HTR-8/SVneo (cell line): ENCODE results near the gene TSPEAR.
"Not testable (repeated sequence)": the region's sequence is repeated elsewhere in the genome, so short reads cannot be mapped to it uniquely, and the experiment has no call there.

Experiments used
- DNase-seq: peaks from one replicate; pipeline ENCODE4 v3.0.0; 2011; ENCODE audit warnings: low spot score, mixed read lengths; ENCODE audit not compliant: insufficient read length
- FAIRE-seq: peaks from 2 replicates; lab custom pipeline; 2011; peaks lifted over from hg19 to GRCh38; lab: Jason Lieb, UNC

Gene TSPEAR

DNA sequence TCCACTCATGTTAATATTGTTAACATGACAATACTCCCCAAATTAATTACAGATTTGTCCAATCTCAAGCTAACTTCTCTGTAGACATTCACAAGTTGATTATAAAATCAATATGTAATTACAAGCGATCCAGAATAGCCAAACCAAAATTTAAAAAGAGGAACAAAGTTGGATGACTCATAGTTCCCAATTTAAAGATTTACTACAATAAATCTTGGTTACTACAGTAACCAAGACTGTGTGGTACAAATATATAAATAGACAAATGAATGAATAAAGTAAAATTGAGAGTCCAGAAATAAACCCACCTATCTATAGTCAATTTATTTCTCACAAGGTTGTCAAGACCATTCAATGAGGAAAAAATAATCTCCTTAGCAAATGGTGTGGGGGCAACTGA is 145.0 kb downstream of the TSPEAR start:
- no peak for DNase-seq

DNA sequence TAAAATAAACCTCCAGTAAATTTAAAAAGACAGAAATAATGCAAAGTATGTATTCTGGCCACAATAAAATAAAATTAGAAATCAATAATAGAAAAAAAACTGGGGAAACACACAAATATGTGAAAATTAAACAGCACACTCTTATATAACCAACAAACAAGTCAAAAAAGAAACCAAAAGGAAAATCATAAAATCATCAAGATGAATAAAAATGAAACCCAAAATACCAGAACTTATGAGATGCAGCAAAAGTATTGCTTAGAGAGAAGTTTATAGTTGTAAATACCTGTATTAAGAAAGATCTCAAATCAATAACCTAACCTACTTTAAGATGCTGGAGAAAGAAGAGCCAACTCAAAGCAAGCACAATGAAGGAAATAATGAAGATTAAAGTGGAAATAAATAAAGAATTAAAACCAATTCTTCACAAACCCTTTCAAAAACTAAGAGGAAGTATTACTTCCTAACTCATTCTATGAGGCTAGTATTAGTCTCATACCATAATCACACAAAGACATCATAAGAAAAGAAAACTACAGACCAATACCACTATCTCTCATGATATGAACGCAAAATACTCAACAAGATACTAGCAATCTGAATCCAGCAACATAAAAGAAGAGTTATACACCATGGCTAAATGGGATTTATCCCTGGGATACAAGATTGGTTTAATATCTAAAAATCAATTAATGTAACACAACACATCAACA is 146.3 kb downstream of the TSPEAR start:
- no peak for DNase-seq
- FAIRE-seq: no peak

More for the DNA sequence above, 145.0 kb downstream of the TSPEAR start:
- no peak for FAIRE-seq

DNA sequence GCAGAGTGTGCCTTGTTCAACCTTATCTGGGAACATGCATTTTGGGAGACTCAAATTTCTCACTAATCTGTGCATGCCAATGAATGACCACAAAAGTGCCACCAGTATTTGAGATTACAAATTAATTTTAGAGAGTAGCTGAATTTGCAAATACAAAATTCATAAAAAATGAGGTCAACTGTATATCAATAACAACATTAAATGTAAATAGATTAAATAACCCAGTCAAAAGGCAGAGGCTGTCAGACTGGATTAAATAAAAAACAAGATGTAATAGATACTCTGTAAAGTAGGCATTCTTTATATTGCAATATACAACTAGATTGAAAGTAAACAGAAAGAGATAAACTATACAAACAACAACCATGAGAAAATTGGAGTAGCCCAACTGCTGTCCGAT is 147.3 kb downstream of the TSPEAR start:
- DNase-seq (no peak), FAIRE-seq (no peak)

DNA sequence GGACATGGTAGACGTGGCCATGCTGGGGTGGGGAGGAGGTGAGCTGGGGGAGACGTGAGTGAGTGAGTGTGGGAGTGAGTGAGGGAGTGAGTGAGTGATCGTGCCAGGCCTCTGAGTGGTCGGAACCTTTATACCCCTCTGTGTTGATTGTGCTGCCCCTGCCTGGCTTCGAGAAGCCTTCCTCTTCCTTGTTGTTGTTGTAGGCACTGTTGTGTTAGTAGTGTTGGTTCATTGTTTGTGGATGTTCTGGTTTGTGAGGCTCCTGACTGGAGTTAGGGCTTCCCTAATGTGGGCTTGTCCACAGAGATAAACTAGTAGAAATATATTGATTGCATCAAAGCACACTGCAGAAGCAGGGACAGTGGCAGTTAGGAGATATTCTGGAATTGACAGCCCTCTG is 152.7 kb downstream of the TSPEAR start, which contains the start of gene KRTAP10-3:
Gene KRTAP10-3, minus strand, starts transcription at position 101 of the 400 bp plus-strand sequence. Its CDS starts 80 bp downstream, at position 21.
- FAIRE-seq (no peak), DNase-seq (no peak)

DNA sequence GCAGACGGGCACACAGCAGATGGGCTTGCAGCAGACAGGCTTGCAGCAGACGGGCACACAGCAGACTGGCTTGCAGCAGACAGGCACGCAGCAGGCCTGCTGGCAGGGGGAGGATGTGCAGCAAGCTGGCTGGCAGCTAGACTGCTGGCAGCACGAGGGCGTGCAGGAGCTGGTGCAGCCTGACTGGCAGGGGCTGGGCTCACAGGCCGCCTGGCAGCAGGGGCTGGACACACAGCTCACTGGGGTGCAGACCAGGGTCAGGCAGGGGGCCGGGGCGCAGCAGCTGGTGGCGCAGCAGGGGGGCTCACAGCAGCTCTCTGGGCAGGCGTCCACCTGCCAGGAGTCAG is 153.1 kb downstream of the TSPEAR start:
- FAIRE-seq, DNase-seq: not testable (repeated sequence)

DNA sequence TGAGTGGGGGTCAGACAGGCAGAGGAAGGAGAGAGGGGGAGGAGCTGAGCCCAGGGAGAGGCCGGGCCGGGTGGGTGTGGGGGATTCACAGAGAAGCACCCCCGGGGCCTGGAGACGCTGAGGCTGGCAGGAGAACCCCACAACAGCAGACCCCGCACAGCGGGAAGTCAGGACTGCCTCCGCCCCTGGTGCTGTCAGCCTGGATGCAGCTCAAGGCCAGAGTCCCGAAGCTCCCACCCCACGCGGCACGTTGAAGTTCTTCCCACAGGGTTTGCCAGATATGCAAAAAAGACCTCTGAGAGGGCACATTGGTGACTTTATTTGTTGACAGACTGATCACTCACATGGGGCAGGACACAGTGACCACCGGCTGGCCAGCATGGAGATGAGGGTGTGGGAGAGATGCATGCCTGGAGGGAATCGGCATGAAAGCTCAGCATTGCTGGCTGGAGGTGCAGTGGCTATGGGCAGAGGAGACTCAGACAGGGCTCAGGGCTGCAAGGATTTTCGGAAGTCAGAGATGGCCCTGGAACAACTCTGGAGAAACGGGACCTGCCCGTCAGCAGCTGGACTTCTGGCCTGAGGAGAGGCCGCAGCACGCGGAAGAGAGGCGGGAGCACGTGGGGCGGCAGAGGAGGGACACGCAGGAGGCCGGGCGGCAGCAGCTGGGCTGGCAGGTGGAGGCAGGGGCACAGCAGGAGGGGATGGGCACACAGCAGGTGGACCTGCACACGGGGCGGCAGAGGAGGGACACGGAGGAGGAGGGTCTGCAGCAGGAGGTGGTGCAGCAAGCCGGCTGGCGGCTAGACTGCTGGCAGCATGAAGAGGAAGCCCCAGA is 153.7 kb downstream of the TSPEAR start:
- DNase-seq (no peak), FAIRE-seq (no peak)

DNA sequence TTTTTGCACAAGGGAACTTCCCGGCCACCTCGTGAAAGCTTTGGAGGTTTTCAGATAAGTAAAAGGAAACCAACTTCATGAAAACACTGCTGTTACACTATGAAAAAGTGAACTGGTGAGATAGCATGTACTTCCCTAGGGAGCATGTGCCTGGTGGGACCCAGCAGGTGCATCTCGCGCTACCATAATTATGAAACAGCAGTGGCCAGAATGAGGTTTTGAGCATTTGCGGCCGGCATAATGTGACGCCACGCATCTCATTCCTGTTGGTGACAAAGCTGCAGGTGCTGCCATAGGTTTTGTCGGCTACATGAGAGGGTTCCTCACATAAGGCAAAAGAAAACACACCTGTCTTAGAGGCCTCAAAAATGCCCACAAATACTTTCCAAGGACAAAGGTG is 154.5 kb downstream of the TSPEAR start:
- FAIRE-seq: no peak
- DNase-seq: no peak

DNA sequence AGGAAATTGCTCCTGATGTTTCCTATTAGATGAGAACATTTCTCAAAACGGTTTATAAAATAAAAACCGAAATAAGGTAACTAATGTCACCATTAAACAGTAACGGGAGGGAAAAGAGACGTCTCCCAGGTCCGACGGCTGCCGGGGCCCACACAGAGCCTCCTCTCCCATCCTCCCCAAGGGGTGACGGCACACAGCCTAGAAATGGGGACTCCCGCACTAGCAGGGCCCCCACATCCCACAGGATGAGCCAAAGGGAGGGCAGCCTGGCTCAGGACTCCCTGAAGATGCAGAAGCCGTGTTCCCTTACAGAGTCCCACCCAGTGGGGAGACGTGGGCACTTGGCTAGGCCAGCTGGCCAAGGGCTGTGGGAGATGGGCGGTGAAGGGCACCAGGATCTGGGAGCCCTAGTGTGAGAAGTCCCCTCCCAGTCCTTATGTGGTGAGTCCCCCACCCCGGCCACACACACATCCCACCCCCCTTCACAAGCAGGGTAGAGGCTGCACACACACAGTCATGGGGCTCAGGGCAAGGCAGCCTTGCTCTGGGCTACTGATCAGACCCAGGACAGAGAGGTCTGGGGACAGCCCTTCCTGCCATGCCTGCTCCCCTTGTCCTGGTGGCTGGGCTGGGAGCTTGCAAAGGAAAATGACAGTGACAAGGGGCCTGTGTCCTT is 156.0 kb downstream of the TSPEAR start:
- FAIRE-seq: no peak
- DNase-seq: no peak

DNA sequence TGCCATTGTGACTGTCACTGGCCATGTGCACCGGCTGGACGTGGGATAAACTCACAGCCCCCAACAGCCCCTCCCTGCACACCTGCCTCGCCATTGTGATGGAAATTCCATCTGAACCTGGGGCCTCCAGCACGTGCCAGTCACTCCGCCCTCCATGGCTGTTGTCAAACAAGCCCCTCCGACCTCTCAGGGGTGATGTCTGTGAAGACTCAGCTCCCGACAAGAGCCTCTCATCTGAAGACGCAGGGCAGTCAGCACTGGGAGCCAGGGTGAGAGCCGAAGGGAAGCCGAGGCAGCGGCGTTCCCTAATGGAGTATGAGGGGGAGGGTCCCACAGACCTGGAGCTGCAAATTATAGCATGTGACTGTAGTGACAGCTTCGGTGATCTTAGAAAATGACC is 158.7 kb downstream of the TSPEAR start:
- DNase-seq: no peak
- FAIRE-seq: no peak

DNA sequence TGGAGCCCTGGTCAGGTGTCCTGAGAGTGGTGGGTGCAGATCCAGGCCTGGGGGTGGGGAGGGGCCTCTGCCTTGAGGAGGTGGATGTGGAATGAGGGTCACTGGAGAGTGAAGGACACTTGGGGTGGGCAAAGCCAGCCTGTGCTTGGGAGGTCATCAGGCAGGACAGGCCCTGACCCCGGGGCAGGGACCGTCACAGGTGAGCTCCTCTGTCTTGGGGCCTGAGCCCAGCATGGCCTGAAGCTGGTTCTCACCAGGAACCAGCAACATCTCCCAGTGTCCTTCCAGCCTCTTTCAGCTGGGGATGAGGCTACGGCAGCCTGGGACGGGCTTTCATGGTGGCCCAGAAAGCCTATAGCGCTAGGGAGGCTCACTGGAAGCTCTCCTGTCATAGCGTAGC is 159.2 kb downstream of the TSPEAR start:
- DNase-seq (no peak), FAIRE-seq (no peak)

DNA sequence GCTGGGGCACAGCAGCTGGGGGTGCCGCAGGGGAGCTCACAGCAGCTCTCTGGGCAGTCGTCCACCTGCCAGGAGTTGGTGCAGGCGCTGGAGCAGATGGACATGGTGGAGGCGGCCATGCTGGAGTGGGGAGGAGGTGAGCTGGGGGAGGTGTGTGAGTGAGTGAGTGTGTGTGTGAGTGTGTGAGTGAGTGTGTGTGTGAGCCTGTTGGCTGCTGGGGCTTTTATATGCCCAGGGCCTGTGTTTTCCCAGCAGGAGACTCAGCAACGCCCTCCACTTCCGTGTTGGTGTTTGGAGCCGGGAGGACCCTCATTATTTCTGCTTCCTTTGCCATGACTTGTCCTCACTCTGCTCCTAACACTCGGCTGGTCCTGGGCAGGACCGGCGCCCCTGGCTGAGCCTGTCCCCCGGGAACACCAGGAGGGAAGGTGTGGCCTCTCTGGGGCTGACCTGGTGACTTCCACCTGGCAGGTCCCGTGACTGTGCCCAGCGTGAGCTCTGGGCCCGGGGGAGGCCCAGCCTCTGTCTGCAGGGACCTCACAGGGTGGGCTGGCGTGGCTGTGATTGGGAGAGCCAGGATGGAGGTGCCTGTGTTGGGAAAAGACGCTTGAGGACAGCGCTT is 159.9 kb downstream of the TSPEAR start, which contains the start of gene KRTAP10-2:
Gene KRTAP10-2, minus strand, starts transcription at position 166 of the 622 bp plus-strand sequence. Its CDS starts 47 bp downstream, at position 119.
- no peak for FAIRE-seq
- no peak for DNase-seq

DNA sequence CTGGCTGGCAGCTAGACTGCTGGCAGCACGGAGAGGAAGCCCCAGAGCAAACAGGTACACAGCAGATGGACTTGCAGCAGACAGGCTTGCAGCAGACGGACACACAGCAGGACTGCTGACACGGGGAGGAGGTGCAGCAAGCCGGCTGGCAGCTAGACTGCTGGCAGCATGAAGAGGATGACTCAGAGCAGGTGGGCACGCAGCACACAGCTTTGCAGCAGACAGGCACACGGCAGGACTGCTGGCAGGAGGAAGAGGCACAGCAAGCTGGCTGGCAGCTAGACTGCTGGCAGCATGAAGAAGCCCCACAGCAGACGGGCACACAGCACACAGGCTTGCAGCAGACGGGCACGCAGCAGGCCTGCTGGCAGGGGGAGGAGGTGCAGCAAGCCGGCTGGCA is 160.6 kb downstream of the TSPEAR start:
- FAIRE-seq (no peak), DNase-seq (no peak)

DNA sequence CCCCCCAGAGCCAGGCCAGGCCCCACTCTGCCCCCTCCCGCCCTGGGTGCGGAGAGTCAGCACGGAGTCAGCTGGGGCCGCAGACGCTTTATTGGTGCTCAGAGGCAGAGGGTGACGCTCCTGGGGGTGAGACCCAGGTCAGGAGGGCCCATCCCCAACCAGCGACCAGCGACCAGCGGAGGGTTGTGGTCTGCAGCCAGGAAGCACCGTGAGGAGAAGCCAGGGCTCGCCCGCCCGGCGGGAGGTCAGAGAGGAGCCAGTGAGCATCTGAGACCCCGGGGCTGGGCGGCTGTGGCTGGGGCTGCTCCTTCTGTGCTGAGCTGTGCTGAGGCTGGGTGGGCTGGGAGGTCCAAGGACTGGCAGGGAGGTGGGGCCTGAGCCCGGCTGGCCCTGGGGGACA is 161.1 kb downstream of the TSPEAR start:
- not testable (repeated sequence) for FAIRE-seq, DNase-seq

DNA sequence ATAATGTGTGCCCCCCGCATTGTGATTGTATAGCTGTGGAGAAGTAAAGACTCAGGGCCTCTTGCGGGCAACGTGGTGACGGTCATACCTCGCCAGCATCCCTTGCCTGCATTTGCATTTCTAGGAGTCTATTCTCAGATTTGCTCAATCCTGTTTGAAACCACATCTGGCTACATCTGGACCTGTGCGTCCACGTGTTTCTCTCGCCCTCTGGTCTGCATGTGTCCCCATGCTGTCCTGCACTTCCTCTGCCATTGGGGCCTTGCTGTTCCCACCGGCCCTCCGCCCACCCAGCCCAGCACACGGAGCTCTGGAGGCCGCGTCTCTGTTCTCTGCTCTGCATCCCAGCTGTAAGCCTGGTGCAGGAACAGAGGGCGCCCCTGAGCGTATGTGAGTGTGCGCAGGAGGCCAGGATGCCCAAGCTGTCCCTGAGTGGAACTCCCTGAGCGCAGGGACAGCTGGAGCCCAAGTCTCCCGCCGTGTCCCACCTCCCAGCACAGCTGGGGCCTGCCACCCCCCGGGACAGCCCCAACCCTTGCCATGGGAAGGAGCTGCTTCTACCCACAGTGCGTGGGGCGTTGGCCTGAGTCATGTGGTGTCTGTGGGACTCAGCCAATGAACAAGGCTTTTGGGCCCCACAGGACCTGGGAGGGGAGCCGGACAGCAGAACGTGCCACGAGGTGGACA is 161.7 kb downstream of the TSPEAR start:
- no peak for FAIRE-seq
- no peak for DNase-seq

DNA sequence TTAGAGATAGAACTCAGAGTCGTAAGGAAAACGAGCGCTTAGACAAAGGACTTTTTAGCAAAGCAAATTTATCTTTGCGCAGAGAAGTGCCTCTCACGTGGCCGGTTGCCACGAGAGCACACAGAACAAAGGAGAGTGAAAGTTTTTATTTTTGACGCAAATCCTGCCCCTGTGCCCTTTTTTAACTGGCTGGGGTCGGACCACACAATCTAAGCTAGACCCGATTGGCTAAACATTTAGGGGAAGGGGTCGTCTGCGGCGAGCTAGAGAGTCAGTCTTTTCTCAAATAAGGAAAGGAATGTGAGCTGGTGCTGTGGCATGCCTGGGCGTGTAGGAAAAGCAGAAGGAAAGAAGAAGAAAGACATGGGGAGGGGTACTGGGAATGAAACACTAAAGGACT is 162.4 kb downstream of the TSPEAR start:
- FAIRE-seq: no peak
- no peak for DNase-seq

DNA sequence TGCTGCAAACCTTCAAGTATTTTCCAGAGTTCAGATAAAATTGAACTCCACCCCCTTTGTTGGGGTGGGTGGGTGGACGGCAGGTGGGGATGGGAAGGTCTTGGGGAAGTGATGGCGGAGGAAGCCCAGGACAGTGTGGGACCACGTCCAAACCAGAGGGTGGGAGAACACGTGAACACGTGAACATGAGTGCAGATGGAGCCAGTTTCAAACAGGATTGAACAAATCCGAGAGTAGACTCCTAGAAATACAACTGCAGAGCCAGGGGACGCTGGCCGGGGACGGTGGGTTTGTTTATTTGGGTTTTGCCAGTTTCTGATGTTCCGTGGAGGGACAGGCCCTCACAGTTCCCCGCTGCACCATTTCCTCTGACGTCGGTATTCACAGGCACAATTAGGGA is 163.0 kb downstream of the TSPEAR start:
- no peak for FAIRE-seq
- no peak for DNase-seq

DNA sequence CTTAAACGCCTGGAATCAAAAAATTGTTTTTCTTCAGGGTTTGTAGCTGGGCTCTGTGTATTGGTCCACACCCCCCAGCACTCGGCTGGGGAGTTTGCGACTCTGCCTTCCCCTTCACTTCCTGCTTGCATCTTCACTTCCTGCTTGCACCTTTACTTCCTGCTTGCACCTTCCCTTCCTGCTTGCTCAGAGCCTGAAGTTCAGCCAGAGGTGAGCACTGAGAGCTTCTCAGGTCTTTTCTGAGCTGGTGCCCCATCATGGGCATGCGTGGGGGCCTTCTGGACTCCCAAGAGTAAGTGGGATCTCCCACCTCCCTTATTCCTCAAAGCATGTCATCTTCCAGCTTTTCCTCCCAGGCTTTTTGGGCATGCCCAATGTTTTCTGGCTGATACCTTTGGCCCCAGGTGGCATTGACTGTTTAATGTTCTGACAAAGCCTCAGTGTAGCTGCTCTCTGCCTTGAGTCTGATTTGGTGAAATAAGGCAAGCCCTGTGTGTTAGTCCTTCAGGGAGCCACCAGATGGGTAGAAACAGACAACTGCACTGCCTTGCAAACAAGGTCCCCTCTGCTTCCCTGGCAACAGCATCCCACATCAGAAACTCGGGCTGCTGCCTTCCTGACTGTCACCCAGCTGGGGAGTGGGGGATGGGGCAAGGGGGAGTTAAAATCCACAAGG is 163.6 kb downstream of the TSPEAR start:
- no peak for DNase-seq
- no peak for FAIRE-seq

DNA sequence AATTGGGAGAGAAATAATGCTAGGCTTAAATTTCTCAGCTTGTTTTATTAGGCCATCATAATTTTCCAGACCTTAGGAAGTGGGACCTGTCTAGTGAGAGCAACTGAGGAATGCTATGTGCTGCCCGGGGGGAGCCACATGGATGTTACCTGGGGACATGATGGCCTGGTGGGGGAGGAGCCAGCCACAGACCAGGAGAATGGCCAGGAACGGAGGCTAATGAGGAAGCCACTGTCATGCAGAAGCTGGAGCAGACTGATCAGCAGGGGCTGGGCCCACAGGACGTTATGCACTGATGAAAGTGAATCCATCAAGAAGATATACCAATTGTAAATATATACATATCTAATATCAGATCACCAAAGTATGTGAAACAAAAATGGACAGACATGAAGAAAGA is 166.8 kb downstream of the TSPEAR start:
- FAIRE-seq (no peak), DNase-seq (no peak)

DNA sequence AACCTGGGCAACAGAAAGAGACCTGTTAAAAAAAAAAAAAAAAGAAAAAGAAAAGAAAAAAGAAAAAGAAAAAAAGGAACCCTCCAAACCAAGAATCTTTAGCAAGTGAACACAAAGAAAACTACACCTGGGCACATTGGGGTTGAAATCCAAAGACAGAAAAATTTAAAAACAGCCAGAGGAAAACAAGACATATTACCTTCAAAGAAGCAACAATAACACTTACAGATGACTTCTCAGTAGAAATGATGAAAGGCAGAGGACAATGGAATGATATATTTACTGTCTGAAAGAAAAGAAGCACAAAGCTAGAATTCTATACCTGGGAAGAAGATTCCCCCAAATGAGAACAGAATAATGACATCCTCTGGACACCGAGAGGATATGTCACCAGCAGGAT is 168.7 kb downstream of the TSPEAR start:
- DNase-seq (no peak), FAIRE-seq (no peak)
